SK-N-SH (cell line): ENCODE data around the gene CHRNB1.

ENCODE experiments used
- GABPA ChIP-seq: IDR thresholded peaks from 2 replicates; pipeline ENCODE4 v1.4.0; 2012; ENCODE audit warnings: low read depth, mild to moderate bottlenecking
- RCOR1 ChIP-seq: fragments of 150-350 bp; IDR thresholded peaks from 2 replicates; pipeline ENCODE4 v1.6.1; 2017; ENCODE audit warnings: antibody characterized with exemption, low read length
- TAF1 ChIP-seq: IDR thresholded peaks from 2 replicates; pipeline ENCODE4 v1.6.1; 2012; ENCODE audit warnings: low read depth, mild to moderate bottlenecking, low read length, moderate library complexity, borderline replicate concordance
- YY1 ChIP-seq: IDR thresholded peaks from 2 replicates; pipeline ENCODE4 v1.4.0; 2012; ENCODE audit warnings: low read depth, mild to moderate bottlenecking
- TF ChIP-seq, protein P1 (sequence below): fragments of 150-350 bp; IDR thresholded peaks from 2 replicates; pipeline ENCODE4 v1.6.1; 2017; ENCODE audit warnings: antibody characterized with exemption, low read length, low read depth, borderline replicate concordance

DNA sequence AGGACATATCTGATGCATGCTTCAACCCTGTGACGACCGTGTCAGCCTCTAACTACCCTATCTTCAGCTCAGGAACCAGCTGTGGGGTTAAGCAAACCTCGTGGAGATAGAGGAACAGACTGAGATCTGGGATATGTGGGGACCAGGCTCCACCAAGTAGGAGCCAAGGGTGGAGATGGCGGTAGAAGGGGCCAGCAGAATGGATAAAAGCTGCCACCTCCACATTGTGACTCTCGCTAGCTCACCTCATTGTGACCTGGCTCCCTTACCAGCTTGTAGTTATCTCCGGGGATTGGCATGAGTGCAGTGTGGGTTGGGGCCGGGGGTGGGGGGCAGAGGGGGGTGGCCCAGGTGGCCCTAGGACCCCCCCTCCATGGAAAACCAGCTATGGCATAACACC is 19.5 kb upstream of the CHRNB1 start, which contains the start of gene SPEM2:
- TF ChIP-seq RCOR1, result no peak
- TF ChIP-seq, protein P1, sequence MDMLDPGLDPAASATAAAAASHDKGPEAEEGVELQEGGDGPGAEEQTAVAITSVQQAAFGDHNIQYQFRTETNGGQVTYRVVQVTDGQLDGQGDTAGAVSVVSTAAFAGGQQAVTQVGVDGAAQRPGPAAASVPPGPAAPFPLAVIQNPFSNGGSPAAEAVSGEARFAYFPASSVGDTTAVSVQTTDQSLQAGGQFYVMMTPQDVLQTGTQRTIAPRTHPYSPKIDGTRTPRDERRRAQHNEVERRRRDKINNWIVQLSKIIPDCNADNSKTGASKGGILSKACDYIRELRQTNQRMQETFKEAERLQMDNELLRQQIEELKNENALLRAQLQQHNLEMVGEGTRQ, result no peak
- TF ChIP-seq YY1, result no peak
- no peak for TF ChIP-seq TAF1
- TF ChIP-seq GABPA, result no peak
